AG20443 (cell line): ENCODE measurements around the gene WSB1.
"Not testable (repeated sequence)": the region's sequence is repeated elsewhere in the genome, so short reads cannot be mapped to it uniquely, and the experiment has no call there.

Experiments
- DNase-seq: peaks from one replicate; pipeline ENCODE4 v3.0.0; 2012; ENCODE audit warnings: low spot score, mixed read lengths

The WSB1 gene

DNA sequence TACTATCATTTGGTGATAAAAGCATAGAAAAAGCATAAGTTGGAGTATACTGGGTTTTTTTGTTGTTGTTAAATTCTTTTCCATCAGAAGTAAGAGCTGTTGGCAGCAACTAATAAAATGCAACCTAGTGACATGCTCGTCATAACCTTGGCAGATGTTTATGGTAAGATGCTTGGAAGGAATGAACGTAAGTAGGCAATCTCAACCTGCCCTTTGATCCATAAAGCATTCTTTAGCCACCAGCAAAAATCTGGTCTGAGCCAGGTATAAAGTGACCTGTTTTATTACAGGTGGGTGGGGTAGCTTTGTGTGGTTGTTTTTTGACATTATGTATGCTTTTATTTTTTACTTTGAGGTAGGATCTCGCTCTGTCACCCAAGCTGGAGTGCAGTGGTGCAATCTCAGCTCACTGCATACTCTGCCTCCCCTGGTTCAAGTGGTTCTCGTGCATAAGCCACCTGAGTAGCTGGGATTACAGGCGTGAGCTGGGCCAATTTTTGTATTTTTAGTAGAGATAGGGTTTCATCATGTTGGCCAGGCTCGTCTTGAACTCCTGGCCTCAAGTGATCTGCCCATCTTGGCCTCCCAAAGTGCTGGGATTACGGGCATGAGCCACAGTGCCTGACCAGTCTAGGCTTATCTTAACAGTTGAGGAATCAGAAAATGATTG lies 22.0 kb downstream of the WSB1 start:
- DNase-seq: no peak

DNA sequence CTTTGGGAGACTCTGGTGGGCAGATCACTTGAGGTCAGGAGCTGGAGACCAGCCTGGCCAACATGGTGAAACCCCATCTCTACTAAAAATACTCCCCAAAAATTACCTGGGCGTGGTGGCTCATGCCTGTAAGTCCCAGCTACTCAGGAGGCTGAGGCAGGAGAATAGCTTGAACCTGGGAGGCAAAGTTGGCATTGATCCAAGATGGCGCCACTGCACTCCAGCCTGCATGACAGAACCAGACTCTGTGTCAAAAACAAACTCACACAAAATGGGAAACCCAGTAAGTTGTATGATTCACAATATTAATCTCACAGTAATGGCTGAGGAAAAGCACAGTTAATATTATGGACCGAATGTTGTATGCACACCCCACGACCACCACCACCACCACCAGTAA lies 24.3 kb downstream of the WSB1 start:
- no peak for DNase-seq

DNA sequence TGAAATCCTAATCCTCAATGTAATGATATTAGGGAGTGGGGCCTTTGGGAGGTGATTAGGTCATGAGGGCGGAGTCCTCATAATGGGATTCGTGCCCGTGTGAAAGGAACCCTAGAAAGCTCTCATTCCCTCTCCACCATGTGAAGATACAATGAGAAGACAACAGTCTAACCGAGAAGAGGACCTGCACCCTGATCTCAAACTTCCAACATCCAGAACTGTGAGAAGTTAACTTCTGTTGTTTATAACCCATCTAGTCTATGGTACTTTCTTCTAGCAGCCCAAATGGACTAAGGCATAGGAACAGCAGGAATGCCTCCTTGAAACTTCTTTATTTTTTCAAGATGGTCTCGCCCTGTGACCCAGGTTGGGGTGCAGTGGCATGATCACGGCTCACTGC lies 24.7 kb downstream of the WSB1 start:
- no peak for DNase-seq

DNA sequence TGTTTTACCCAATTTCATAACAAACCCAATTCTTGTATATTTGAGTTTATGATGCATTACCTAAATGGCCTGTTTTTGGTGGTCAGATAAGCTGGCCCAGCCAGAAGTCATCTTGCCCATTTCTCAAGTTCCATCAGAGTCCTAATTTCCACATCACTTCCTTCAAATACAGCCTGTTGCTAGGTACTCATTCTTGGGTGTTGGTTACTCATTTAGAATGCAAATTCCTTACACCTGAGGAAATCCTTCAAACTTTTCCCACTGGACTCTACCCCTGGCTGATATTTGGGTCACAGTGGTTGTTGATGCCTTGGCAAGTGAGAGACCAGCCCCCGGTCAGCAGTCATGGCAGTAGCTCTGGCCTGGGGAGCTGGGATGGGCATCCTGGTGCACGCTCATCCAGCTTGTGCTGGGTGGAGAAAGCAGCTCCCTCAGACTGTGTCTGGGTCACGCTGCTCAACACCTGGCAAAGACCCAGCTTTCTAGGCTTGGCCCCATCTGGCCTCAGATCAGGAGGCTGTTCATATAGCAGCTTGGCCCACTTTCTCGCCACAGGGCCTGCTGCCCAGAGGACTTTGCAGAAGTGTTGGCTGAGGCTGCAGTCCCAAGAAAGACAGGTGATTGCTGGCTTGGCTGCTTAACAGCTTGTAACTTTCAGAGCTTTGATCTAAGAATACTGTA lies 25.8 kb downstream of the WSB1 start:
- peak; percentile 74 for DNase-seq

DNA sequence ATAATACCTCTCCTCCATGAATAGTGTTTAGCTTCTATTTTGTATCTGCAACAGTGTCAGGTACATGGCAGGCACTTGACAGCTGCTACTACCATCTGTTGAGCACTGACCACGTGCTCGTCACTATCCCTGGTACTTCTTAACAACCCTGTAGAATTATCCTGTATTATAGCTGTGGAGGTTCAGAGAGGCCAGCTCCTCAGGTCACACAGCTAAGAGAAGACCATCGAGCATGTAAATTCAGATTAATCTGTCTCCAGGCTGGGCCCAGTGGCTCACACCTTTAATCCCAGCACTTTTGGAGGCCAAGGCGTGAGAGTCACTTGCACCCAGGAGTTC lies 26.3 kb downstream of the WSB1 start:
- DNase-seq: no peak

DNA sequence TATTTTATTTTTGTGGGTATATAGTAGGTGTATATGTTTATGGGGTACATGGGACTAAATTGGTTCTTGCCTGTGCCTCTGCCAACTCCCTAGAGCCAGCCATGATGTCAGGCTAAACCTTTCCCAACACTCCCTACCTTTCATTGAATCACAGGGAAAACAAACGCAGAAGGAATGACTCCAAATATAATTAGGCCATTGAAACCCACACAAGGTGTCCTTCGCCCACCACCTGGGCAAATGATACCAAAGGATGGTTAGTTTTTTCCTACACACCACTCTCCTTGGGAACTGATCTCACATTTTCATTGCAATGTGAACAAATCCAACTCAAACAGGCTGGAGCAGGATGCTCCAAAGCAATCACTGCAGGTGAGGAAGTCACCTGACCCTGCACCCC lies 27.5 kb downstream of the WSB1 start:
- DNase-seq: no peak

DNA sequence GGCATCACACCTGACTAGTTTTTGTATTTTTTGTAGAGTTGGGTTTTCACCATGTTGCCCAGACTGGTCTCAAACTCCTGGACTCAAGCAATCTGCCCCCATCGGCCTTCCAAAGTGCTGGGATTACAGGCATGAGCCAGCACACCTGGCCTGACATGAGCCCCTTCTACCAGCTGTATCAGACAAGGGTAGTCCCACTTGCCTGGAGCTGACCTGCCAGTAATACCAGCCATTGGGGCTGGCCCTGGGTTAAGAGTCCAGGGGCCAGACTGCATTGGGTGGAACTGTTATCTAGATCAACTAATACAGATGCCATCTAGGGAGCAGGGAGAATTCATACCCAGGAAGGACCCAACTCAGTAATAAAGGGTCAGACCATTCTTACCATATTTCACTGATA lies 28.1 kb downstream of the WSB1 start:
- DNase-seq: no peak

DNA sequence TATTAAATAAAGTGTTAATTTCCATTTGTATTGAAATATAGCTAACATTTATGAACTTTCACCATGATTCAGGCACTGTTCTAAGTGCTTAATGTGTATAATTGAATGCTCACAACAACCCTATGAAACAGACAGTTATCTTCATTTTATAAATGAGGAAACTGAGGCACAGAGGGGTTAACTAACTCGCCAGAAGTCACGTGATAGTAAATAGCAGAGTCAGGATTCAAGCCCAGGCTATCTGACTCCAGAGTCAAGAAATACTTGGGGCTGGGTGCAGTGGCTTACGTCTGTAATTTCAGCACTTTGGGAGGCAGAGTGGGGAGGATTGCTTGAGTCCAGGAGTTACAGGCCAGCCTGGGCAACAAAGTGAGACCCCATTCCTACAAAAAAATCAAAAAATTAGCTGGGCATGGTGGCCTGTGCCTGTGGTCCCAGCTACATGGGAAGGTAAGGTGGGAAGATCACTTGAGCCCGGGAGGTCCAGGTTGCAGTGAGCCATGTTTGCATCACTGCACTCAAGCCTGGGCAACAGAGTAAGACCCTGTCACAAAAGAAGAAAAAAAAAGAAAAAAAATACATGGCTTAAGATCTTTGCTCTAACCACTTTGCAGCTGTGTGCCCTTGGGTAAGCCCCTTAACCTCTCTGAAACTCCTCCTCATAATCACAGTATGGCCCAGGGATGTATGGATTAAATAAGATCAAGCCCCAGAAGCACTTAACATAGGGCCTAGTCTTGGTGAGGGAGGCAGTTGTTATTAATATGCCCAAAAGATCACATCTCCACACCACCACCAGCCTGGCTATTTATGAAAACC lies 29.0 kb downstream of the WSB1 start:
- no peak for DNase-seq

DNA sequence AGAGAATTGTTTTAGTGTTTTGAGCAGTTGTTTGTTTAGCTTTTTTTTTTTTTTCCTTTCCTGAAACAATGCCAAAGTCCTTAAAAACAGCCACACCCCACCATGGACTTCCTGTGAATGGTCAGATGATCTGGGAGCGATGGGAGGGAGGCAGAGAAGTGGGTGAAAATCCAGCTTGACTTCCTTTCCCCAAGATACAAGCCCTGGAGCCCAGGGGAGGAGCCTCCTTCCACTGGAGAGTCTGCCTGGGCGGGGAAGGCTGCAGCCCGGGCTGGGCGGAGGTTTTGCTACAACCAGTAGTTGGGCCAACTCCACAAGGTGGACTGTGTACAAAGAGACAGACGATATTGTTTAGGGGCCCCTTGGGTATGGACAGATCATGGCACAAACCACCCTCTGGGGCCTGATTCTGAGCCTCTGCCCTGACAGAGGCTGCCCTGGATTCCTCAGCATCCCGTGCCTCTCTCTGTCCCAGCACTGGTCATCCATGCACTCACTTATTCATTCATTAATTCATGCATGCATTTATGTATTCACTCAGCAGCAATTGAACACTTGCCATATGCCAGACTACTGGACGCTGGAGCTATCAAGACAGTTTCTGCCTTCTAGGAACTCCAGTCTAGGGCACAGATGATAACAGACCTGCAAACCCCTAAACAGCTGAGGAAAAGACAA lies 29.8 kb downstream of the WSB1 start:
- peak; percentile 79 for DNase-seq

DNA sequence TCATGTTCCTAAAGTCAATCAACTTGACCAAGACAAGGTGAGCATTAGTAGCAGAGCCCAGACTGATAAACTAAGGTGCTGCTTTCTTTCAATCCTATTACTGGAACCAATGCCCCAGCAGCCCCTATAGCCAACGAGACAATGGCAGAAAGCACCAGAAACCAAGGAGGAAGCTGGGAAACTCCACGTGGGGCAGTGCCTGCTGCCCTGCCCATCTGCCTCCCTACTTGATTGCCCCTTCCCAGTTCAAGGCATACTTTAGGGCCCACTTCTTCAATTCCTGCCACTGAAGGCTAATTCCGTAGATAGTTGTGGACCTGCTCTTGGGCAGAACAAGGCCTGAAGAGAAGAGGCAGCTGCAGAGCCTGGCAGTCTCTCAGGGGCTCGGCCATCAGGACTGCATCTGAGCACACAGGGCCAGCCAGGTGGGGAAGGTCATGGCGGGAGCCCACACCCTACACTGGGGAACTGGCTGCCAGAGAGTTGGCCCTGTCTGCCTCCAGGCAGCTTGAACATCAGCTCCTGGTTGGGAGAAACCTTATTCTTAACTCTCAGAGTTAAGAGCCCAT lies 30.9 kb downstream of the WSB1 start:
- no peak for DNase-seq

DNA sequence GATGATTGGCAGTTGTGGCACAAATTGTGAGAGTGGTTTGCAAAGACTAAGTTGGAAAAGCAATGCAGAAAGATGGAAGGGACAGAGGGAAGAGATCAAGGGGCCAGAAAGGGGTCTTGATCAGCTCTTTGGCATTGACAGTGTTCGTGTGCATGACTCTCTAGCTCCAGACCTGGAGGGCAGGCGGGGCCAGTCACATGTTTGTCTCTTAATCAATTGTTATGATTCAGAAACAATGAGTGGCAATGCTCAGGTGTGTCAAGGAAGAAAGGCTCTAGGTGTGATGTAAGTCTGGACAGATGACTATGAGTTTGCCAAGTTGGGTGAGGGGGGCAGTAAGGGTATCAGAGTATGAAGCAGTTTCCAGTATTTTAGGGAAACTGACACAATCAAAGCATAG lies 32.1 kb downstream of the WSB1 start:
- no peak for DNase-seq

DNA sequence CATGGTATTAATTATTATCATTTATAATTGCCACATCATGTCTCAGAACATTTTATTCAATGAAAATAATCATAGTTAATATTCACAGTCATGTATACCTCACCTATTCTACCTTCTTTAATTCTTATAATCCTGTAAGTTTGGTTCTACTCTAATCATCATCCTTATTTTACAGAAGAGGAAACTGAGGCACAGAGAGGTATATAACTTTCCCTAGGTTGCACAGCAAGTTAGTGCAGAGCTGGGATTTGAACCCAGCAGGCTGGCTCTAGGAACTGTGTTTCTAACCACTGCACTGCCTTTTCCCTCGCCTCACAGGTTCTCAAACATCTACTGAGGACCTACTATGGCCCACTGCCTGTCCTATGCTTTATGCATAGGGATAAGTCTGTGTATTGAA lies 32.7 kb downstream of the WSB1 start:
- no peak for DNase-seq

DNA sequence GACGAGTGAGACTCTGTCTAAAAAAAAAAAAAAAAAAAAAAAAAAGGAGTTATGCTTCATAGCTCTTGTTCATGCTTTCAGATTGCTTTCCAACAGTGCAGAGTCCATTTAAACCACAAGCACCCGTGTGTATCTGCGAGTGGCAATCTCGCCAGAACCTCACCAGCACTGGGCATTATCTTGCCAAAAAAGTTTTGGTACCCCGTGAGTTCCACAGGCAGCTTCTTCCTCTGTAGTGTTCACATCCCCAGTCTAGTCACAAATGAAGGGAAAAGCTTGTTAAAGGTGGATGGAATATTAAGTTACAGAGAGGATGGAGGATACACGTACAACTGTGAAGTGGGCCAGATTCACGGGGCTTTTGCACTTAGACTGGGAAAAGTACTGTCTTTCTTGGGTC lies 33.5 kb downstream of the WSB1 start:
- no peak for DNase-seq

DNA sequence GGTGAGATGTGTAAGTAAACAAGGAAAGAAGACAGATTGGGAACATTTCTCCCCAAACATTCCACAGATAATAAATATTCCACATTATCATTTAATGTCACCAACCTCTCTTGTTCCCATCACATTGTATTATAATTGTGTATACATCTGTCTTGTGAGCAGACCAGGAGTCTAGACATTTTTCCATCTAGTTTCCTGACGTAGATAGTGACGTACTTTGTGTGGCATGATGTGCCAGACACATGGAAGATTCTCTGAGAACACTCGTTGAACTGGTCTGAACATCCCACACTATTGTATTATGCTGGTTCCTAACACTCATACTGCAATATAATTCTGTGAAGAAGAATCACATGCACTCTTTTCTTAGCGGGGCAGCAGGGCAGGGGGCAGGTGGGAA lies 34.0 kb downstream of the WSB1 start:
- DNase-seq: no peak

DNA sequence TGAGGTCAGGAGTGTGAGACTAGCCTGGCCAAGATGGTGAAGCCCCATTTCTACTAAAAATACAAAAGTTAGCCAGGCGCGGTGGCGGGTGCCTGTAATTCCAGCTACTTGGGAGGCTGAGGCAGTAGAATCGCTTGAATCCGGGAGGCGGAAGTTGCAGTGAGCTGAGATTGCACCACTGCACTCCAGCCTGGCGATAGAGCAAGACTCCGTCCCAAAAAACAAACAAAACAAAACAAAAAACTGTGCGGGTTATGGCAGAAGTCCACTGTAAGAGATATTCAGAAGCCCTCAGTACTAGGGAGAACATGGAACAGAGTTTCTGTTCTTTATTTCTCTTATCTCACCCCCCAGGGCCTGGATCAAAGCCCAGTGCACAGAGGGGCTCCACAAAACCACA lies 34.8 kb downstream of the WSB1 start:
- not testable (repeated sequence) for DNase-seq

DNA sequence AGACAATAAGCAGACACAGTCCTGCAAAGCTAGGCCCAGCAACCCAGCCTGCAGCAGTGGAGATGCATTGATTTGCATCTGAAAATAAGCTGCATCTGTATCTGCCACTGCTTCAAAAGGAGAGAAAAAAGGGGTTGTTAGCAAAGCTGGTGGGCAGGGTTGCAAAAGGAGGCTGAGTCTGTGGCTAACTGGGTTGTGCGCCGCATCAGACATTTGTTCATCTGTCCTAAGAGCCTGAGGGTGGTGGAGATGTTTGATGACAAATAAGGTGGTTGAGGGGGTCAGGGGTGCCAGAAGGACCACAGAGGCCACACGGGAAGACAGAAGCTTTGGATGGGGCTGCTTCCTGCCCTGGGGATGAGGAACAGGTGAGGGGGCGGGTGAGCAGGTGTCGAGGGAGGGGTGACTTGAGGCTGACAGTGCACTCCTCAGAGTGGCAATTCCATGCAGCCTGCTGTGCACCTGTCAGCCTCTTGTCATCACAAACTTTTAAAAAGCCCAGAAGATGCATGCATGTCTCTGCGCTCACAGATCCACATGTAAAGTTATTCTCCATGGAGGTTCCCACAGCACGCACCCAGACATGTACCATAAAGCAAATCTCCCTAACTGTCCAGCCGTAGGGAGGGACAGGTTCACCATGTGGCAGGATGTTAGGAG lies 35.4 kb downstream of the WSB1 start:
- no peak for DNase-seq

DNA sequence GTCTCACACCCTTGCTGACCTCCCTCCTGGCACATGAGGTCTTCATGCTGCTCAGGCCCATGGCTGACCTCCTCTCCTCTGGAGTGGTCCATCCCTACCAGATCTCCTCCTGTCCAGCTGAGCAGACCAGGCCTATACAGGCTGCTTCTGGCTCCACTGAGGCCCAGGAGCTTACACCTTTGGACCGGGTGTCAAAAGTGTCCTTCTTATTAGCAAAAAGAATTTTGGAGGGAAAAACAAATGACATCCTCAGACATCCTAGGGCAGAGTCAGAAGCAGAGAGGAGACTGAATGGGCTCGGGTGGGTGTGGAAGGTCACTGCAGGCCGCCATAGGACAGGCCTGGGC lies 38.1 kb downstream of the WSB1 start:
- DNase-seq: no peak

DNA sequence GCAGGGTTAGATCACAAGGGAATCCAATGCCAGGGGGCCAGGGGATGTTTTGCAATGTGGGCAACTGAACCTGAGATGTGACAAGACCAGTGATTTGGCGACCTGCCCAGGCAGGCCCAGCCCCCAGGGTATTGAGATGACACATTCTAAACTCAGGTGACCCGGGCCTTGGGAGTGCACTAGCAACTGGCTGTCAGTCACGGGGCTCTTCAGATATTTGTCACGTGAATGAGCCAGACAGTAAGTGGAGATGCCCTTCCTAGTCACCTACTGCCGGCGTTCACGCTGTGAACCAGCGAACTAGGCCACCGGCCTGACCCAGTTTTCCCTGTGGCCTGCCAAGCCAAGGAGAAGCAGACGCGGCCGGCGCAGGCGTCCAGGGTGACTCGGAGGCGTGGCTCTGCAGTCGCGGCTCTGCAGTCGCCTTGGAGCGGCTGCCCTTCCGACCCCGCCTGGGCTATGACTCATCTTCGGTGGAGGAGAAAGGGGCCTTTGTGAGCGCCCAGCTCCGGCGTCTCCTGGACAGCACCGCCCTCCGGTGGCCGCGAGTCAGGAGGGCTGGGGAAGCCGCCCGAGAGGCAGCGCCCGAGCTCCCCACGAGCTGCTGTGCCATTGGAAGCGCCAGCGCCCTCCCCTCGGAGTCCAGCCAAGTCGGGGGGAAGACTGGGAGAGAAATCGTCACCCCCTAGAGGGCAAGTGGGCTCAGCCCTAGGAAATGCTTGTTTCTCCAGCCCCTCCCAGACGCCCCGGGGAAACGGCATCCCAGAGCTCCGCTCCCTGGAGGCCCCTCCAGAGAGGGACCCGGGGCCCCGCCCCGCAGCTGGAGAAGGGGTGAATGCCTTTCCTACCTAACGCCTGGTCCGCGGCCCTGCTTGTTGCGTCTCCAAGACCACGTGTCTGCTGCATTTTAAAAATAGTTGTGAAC lies 38.8 kb downstream of the WSB1 start:
- DNase-seq: peak; percentile 97

DNA sequence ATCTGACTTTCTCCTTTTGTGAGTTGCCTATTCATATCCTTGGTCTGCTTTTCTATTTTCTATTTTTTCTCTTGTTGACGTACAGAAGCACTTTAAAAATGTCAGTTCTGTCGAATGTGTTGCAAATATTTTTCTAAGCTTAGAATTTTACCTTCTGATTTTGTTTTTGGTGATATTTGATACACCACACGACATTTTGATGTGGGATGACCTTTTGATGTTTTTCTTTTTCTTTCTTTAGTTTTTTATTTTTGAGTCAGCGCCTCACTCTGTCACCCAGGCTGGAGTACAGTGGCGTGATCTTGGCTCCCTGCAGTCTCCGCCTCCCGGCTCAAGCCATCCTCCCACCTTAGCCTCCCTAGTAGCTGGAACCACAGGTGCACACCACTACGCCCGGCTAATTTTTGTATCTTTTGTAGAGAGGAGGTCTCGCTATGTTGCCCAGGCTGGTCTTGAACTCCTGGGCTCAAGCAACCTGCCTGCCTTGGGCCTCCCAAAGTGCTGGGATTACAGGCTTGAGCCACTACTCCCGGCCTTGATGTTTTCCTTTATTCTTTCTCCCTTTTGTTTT lies 39.6 kb downstream of the WSB1 start:
- DNase-seq: no peak

DNA sequence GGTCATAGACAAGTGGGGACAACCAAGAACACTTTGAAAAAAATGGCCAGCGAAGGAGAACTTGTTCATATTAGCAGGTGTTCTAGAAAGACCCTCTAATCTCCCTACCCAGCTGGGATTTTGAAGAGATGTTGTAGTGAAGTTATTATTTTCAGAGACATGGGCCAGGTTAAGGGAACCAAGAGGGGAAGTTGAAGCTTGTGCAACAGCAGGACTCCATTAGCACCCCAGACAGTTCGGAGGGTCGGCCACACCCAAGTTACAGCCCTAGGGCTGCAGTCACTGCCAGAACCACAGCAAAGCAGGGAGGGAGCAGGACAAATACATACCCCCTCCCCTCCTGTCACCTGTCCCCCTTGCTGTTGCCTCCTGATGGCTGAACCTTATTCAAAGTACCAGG lies 42.3 kb downstream of the WSB1 start:
- no peak for DNase-seq
